Measurements from ENCODE around the gene TULP4.

DNA sequence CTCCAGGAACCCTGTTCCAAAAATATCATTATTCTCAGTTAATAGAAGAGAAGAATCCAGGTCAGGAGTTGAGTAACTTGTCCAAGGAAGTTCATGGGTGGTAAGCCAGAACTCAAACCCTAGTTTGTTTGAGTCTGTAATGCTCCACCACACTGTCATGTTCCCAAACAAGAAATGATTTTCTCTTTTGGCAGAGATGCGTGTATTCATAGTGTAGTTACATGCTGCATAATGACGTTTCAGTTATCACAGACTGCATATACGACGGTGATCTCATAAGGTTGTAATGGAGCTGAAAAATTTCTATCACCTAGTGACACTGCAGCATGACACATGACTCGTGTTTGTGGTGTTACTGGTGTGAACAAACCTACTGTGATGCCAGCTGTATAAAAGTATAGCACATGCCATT is 102.6 kb downstream of the TULP4 start:
- TF ChIP-seq EZH2 (IDR thresholded peaks at IDR 0.05) (no peak), POLR2AphosphoS5 (IDR thresholded peaks at IDR 0.05; ENCODE audit: borderline replicate concordance, low read depth, low read length) (no peak)

Data from SK-N-MC (cell line).